HG03025 (cell line): ENCODE data around the gene PAGE2.
"Not testable (repeated sequence)": the region's sequence is repeated elsewhere in the genome, so short reads cannot be mapped to it uniquely, and the experiment has no call there.

Experiments used
- ATAC-seq: cut with Tn5 transposase; IDR thresholded peaks from one replicate; pipeline ENCODE4 v1.9.1; 2021; ENCODE audit warnings: mild to moderate bottlenecking, moderate library complexity; ENCODE audit not compliant: unreplicated experiment, low FRiP score

PAGE2 gene

GRCh38 chrX:55120761-55121358, 32.0 kb downstream of the PAGE2 start:
- ATAC-seq: no peak

GRCh38 chrX:55123900-55124299, 35.1 kb downstream of the PAGE2 start:
- no peak for ATAC-seq

- no peak for ATAC-seq
Measured at GRCh38 chrX:55127692-55128091, 38.9 kb downstream of the PAGE2 start.

GRCh38 chrX:55129361-55129760, 40.5 kb downstream of the PAGE2 start:
- ATAC-seq: no peak

- ATAC-seq: no peak
Measured at GRCh38 chrX:55130481-55130880, 41.7 kb downstream of the PAGE2 start.

GRCh38 chrX:55132416-55132815, 43.6 kb downstream of the PAGE2 start:
- no peak for ATAC-seq

- ATAC-seq: no peak
Measured at GRCh38 chrX:55135171-55135570, 46.4 kb downstream of the PAGE2 start.

- not testable (repeated sequence) for ATAC-seq
Measured at GRCh38 chrX:55140800-55141199, 52.0 kb downstream of the PAGE2 start.
